ENCODE measurements around the gene NFATC3.
"Not testable (repeated sequence)": the region's sequence is repeated elsewhere in the genome, so short reads cannot be mapped to it uniquely, and the experiment has no call there.

Gene NFATC3

GRCh38 chr16:68116256-68116867 is 31.2 kb downstream of the NFATC3 start:
- DNase-seq (ENCODE audit: low read depth in 2 of 2): no peak

GRCh38 chr16:68117884-68118283 is 32.7 kb downstream of the NFATC3 start:
- no peak for DNase-seq (ENCODE audit: low read depth in 2 of 2)

- DNase-seq (ENCODE audit: low read depth in 2 of 2): not testable (repeated sequence)
Measured at GRCh38 chr16:68118954-68119353, 33.8 kb downstream of the NFATC3 start.

GRCh38 chr16:68120496-68120895 is 35.3 kb downstream of the NFATC3 start:
- not testable (repeated sequence) for DNase-seq (ENCODE audit: low read depth in 2 of 2)

- no peak for DNase-seq (ENCODE audit: low read depth in 2 of 2)
Measured at GRCh38 chr16:68126395-68126794, 41.2 kb downstream of the NFATC3 start.

GRCh38 chr16:68128577-68129305 is 43.6 kb downstream of the NFATC3 start:
- DNase-seq (ENCODE audit: low read depth in 2 of 2): no peak

- DNase-seq (ENCODE audit: low read depth in 2 of 2): no peak
Measured at GRCh38 chr16:68130520-68130919, 45.4 kb downstream of the NFATC3 start.

- no peak for DNase-seq (ENCODE audit: low read depth in 2 of 2)
Measured at GRCh38 chr16:68131813-68132706, 46.9 kb downstream of the NFATC3 start.

GRCh38 chr16:68133000-68133399 is 47.8 kb downstream of the NFATC3 start:
- DNase-seq (ENCODE audit: low read depth in 2 of 2): not testable (repeated sequence)

- DNase-seq (ENCODE audit: low read depth in 2 of 2): no peak
Measured at GRCh38 chr16:68134644-68135043, 49.5 kb downstream of the NFATC3 start.

GRCh38 chr16:68136515-68136914 is 51.3 kb downstream of the NFATC3 start:
- DNase-seq (ENCODE audit: low read depth in 2 of 2): no peak

GRCh38 chr16:68144008-68144407 is 58.8 kb downstream of the NFATC3 start:
- DNase-seq (ENCODE audit: low read depth in 2 of 2): no peak

GRCh38 chr16:68146585-68146984 is 61.4 kb downstream of the NFATC3 start:
- DNase-seq (ENCODE audit: low read depth in 2 of 2): no peak

GRCh38 chr16:68147444-68147843 is 62.3 kb downstream of the NFATC3 start:
- DNase-seq (ENCODE audit: low read depth in 2 of 2): no peak

- DNase-seq (ENCODE audit: low read depth in 2 of 2): no peak
Measured at GRCh38 chr16:68149596-68149995, 64.4 kb downstream of the NFATC3 start.

- no peak for DNase-seq (ENCODE audit: low read depth in 2 of 2)
Measured at GRCh38 chr16:68155425-68155824, 70.3 kb downstream of the NFATC3 start.

GRCh38 chr16:68162413-68162812 is 77.2 kb downstream of the NFATC3 start:
- DNase-seq (ENCODE audit: low read depth in 2 of 2): no peak

- not testable (repeated sequence) for DNase-seq (ENCODE audit: low read depth in 2 of 2)
Measured at GRCh38 chr16:68163275-68163674, 78.1 kb downstream of the NFATC3 start.

GRCh38 chr16:68166264-68166663 is 81.1 kb downstream of the NFATC3 start:
- DNase-seq (ENCODE audit: low read depth in 2 of 2): no peak

GRCh38 chr16:68179196-68179795 is 94.1 kb downstream of the NFATC3 start:
- DNase-seq (ENCODE audit: low read depth in 2 of 2): no peak

- no peak for DNase-seq (ENCODE audit: low read depth in 2 of 2)
Measured at GRCh38 chr16:68179855-68180254, 94.7 kb downstream of the NFATC3 start.

- DNase-seq (ENCODE audit: low read depth in 2 of 2): no peak
Measured at GRCh38 chr16:68183046-68183445, 97.9 kb downstream of the NFATC3 start.
